ENCODE measurements around the gene PRPS1L1.
A peak's percentile ranks its signal among the peaks of the same experiment; 100 is the strongest.

The PRPS1L1 gene

GRCh38 chr7:18027628-18028027 is at the start of gene PRPS1L1:
PRPS1L1 (minus strand) TSS chr7:18027846.
- no peak for TF ChIP-seq CTCF (IDR thresholded peaks at IDR 0.05)
- no peaks in the 10 kb centered on the region for H3K36me3 ChIP-seq
- no peak within 1 kb of the TSS for H3K4me3 ChIP-seq (ENCODE audit: low read depth in 1 of 2, low read length in 1 of 2)

GRCh38 chr7:18076461-18076860 is 48.8 kb upstream of the PRPS1L1 start:
- no peak overlapping the region for H3K4me3 ChIP-seq (ENCODE audit: low read depth in 1 of 2, low read length in 1 of 2)
- no peaks in the 10 kb centered on the region for H3K36me3 ChIP-seq
- no peak overlapping the region for H3K27ac ChIP-seq
- H3K4me1 ChIP-seq (ENCODE audit: control insufficient read depth in 1 of 2, insufficient read depth in 1 of 2, low read depth in 1 of 2, low read length in 1 of 2) = no peaks in the 10 kb centered on the region
- no peaks in the 10 kb centered on the region for H3K27me3 ChIP-seq
- no peak for TF ChIP-seq CTCF (IDR thresholded peaks at IDR 0.05)
- H3K9me3 ChIP-seq = no peaks in the 10 kb centered on the region

More at GRCh38 chr7:18027628-18028027, at the start of gene PRPS1L1:
- H3K9me3 ChIP-seq = no peaks in the 10 kb centered on the region
- H3K4me1 ChIP-seq (ENCODE audit: control insufficient read depth in 1 of 2, insufficient read depth in 1 of 2, low read depth in 1 of 2, low read length in 1 of 2) = no peaks in the 10 kb centered on the region
- no peak within 1 kb of the TSS for H3K27ac ChIP-seq
- H3K27me3 ChIP-seq = no peaks in the 10 kb centered on the region

GRCh38 chr7:18068745-18069144 is 41.1 kb upstream of the PRPS1L1 start:
- H3K4me3 ChIP-seq (ENCODE audit: low read depth in 1 of 2, low read length in 1 of 2) = no peak overlapping the region
- no peak for TF ChIP-seq CTCF (IDR thresholded peaks at IDR 0.05)
- no peak overlapping the region for H3K27ac ChIP-seq
- no peaks in the 10 kb centered on the region for H3K9me3 ChIP-seq
- no peaks in the 10 kb centered on the region for H3K4me1 ChIP-seq (ENCODE audit: control insufficient read depth in 1 of 2, insufficient read depth in 1 of 2, low read depth in 1 of 2, low read length in 1 of 2)
- H3K36me3 ChIP-seq = no peaks in the 10 kb centered on the region
- no peaks in the 10 kb centered on the region for H3K27me3 ChIP-seq

GRCh38 chr7:18064242-18064838 is 36.7 kb upstream of the PRPS1L1 start:
- TF ChIP-seq CTCF (IDR thresholded peaks at IDR 0.05) = peak; percentile 76
- H3K27me3 ChIP-seq = no peaks in the 10 kb centered on the region
- H3K27ac ChIP-seq = no peak overlapping the region
- no peak overlapping the region for H3K4me3 ChIP-seq (ENCODE audit: low read depth in 1 of 2, low read length in 1 of 2)
- H3K9me3 ChIP-seq = no peaks in the 10 kb centered on the region
- no peaks in the 10 kb centered on the region for H3K36me3 ChIP-seq
- H3K4me1 ChIP-seq (ENCODE audit: control insufficient read depth in 1 of 2, insufficient read depth in 1 of 2, low read depth in 1 of 2, low read length in 1 of 2) = no peaks in the 10 kb centered on the region

- no peak for TF ChIP-seq CTCF (IDR thresholded peaks at IDR 0.05)
- Histone ChIP-seq H3K27ac (no peak overlapping the region), H3K9me3 (no peaks in the 10 kb centered on the region), H3K4me3 (ENCODE audit: low read depth in 1 of 2, low read length in 1 of 2) (no peak overlapping the region), H3K36me3 (no peaks in the 10 kb centered on the region), H3K4me1 (ENCODE audit: control insufficient read depth in 1 of 2, insufficient read depth in 1 of 2, low read depth in 1 of 2, low read length in 1 of 2) (no peaks in the 10 kb centered on the region), H3K27me3 (no peaks in the 10 kb centered on the region)
Observed at GRCh38 chr7:18063149-18063901, 35.7 kb upstream of the PRPS1L1 start.
